ENCODE data around the gene BMP6. TPM values are rescaled to one million over a fixed set of nuclear protein-coding genes. Genes with fewer than 3 reads are reported as not detected.

The BMP6 gene
- total RNA-seq (2012; rRNA removed) (0.18 and 0.28 TPM in 2 replicates), polyA plus RNA-seq (2012; rRNA removed) (0.19 TPM in 2 replicates), Bru-seq, nascent RNA (percentile 59 among the genes with signal in this experiment), BruChase-seq, experiment 1, labeled RNA remaining after a 6-hour chase (percentile 50 among the genes with signal in this experiment), BruChase-seq, experiment 2, labeled RNA remaining after a 2-hour chase (percentile 49 among the genes with signal in this experiment)
- polyA plus RNA-seq (2012; cell fraction: cytosol; rRNA removed), result 0.14 and 0.20 TPM in 2 replicates
- polyA plus RNA-seq (2012; cell fraction: nucleus; rRNA removed; ENCODE audit: low replicate concordance), result 0.07 and 0.17 TPM in 2 replicates
- long read RNA-seq, transcript BMP6-201 (7 exons, 2,780 nt), result major isoform, 46 of 54 reads
- long read RNA-seq, partial matches to known transcripts, result 0 of 54 reads
- long read RNA-seq, other reads (novel, unspliced or antisense), result 8 of 54 reads

GRCh38 chr6:7725849-7726415 is at the start of gene BMP6:
Gene BMP6, plus strand, starts transcription at chr6:7726099. Its CDS starts 857 bp downstream, at chr6:7726956.
- no peak within 1 kb of the TSS for H2AK9ac ChIP-seq (replicated peaks; ENCODE audit: low read depth, low read length, poor library complexity)
- no peak within 1 kb of the TSS for H2BK15ac ChIP-seq (ENCODE audit: low read depth, low read length)
- no peak within 1 kb of the TSS for H2BK5ac ChIP-seq (ENCODE audit: low read depth, low read length, poor library complexity, severe bottlenecking)
- no peak within 1 kb of the TSS for H2BK20ac ChIP-seq (ENCODE audit: low read depth, low read length)
- no peak within 1 kb of the TSS for H3K14ac ChIP-seq (replicated peaks; ENCODE audit: low read depth, low read length)
- H3K9me1 ChIP-seq (ENCODE audit: insufficient read depth, low read length), result no peaks in the 10 kb centered on the region
- dilution Hi-C loops (cut with HindIII; ENCODE audit: low sequenced_read_pairs, unreplicated experiment) (no loop called here), in situ Hi-C loops (cut with MboI; ENCODE audit: low sequenced_read_pairs) (loop anchor here (10.0 kb wide), 1 partner anchor 169 kb away; no protein-coding TSS in a partner anchor), intact Hi-C loops (cut with micrococcal nuclease) (no loop called here)
- H4K5ac ChIP-seq (ENCODE audit: low read depth, low read length), result no peak within 1 kb of the TSS
- H3K9ac ChIP-seq (ENCODE audit: low read depth, low read length), result no peak within 1 kb of the TSS
- peaks cover 45% of the 10 kb centered on the region for H3K27me3 ChIP-seq (ENCODE audit: control insufficient read depth, insufficient read depth, low read length)
- CTCF ChIA-PET, result interaction anchor here (0.8 kb wide), 1 partner anchor 280 kb away, joined by 4 read pairs; no protein-coding TSS in a partner anchor
- H3K4me3 ChIP-seq (ENCODE audit: insufficient read depth, low read depth, low read length), result peak within 1 kb of the TSS; percentile 60
- no peak within 1 kb of the TSS for H4K91ac ChIP-seq (ENCODE audit: insufficient read depth, low read depth, low read length)
- H3K18ac ChIP-seq (ENCODE audit: low read depth, low read length), result no peak within 1 kb of the TSS
- DNase-seq (peak; percentile 79), ATAC-seq (ENCODE audit: low read depth) (peak; percentile 83)
- H4K20me1 ChIP-seq (ENCODE audit: insufficient read depth, low read length), result no peaks in the 10 kb centered on the region
- no peaks in the 10 kb centered on the region for H3K36me3 ChIP-seq (ENCODE audit: control insufficient read depth, insufficient read depth, low read length)
- POLR2A ChIA-PET (ENCODE audit: unreplicated experiment), result no interaction called here
- TF ChIP-seq MAFK (IDR thresholded peaks at IDR 0.05; ENCODE audit: low read depth, low read length) (no peak), RAD21 (IDR thresholded peaks at IDR 0.05; ENCODE audit: low read length) (no peak), USF2 (IDR thresholded peaks at IDR 0.05; ENCODE audit: low read depth, low read length) (no peak), ELK1 (IDR thresholded peaks at IDR 0.05; ENCODE audit: borderline replicate concordance, low read depth, low read length) (no peak), RFX5 (IDR thresholded peaks at IDR 0.05; ENCODE audit: low read depth, low read length) (no peak), RCOR1 (IDR thresholded peaks at IDR 0.05; ENCODE audit: insufficient replicate concordance, low read length) (no peak), SMC3 (IDR thresholded peaks at IDR 0.05; ENCODE audit: low read depth, low read length) (no peak), CTCF (conservative IDR thresholded peaks at IDR 0.05; ENCODE audit: low read depth, low read length) (no peak), NFE2L2 (IDR thresholded peaks at IDR 0.05; ENCODE audit: low read depth, low read length) (no peak)
- H3K9me3 ChIP-seq (ENCODE audit: control insufficient read depth, insufficient read depth, low read length), result no peaks in the 10 kb centered on the region
- 1% methylated on average over 38 of the region's 69 CpGs; no CpG with 5 or more reads in 1 of the 2 experiments for WGBS, 2 experiments (ENCODE audit: extremely low coverage in 2 of 2, insufficient read length in 1 of 2)
- BruUV-seq (replicated peaks), result no TSS peak
- no peak within 1 kb of the TSS; the same call in 1 of the 2 replicates for H2AK5ac ChIP-seq (ENCODE audit: low read depth, low read length)
- peaks cover 3% of the 10 kb centered on the region; the same call in 1 of the 2 replicates for H3K4me1 ChIP-seq (ENCODE audit: control insufficient read depth, insufficient read depth, low read length)
- H2AFZ ChIP-seq (replicated peaks; ENCODE audit: low read length, poor library complexity), result peak within 1 kb of the TSS; percentile 81
- H3K56ac ChIP-seq (ENCODE audit: extremely low read depth, insufficient read depth, low read length), result no peak within 1 kb of the TSS
- no peak within 1 kb of the TSS for H3K4ac ChIP-seq (ENCODE audit: low read depth, low read length)
- H2BK120ac ChIP-seq (ENCODE audit: low read depth, low read length), result no peak within 1 kb of the TSS
- no peaks in the 10 kb centered on the region for H3K79me1 ChIP-seq (ENCODE audit: low read depth in 1 of 2, low read length in 2 of 2)
- H3K23ac ChIP-seq (ENCODE audit: low read depth, low read length), result no peak within 1 kb of the TSS
- H3K4me2 ChIP-seq (ENCODE audit: low read depth, low read length), result peak within 1 kb of the TSS; percentile 98
- no peak within 1 kb of the TSS; the same call in 1 of the 2 replicates for H3K27ac ChIP-seq (ENCODE audit: insufficient read depth, low read length)
- no peak within 1 kb of the TSS for H4K8ac ChIP-seq (ENCODE audit: low read depth in 2 of 2, low read length in 2 of 2)
